ENCODE results near the gene CACNA1A. TPM values are rescaled to one million over a fixed set of nuclear protein-coding genes. Genes with fewer than 3 reads are reported as not detected.

CACNA1A gene
- total RNA-seq, 8 experiments from 2014 or later, result 1.9 to 23.0 (median 7.5) TPM

DNA sequence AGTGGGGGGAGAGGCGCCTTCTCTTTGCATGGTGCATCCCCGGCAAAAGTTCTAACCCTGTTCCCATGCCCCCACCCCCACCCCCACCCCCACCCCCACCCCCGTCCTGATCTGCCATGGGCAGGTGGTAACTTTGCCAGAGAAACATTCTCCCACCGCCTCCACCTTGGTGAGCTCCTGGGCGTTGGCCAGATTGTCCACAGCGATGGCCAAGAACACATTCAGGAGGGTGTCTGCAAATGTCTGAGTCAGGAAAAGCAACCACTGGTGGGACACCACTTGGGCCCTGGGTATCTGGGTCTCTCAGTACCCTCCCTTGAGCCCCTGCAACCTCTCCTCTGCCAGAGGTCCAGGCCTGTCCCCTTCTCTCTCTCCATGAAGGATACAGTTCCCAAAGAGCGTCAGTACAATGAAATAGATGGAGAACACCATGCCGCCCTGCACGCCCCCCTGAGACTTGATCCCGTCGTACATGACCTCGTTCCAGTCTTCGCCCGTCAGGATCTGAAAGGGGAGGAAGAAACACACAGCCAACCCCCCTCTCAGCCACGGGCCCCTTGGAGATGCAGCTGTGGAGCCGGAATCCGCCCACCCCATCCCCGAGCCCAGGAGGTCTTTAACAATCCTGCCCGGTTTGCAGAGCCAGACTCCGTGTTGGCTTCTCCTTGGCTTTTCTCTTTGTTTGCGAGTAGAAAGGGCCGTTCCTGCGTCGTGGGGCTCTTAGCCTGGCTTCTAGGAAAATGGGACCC lies 202.7 kb downstream of the CACNA1A start:
- H3K4me1 ChIP-seq (replicated peaks in 1 of 2), result no peaks in the 10 kb centered on the region
- 60 to 100% (median 66%) methylated on average over 1 to 13 of the region's 24 CpGs; no CpG with 5 or more reads in 4 of the 10 experiments for WGBS, 10 experiments
- in situ Hi-C loops (cut with MboI; ENCODE audit: low pct_unique_long_range_greater_than_20kb in 2 of 9, low sequenced_read_pairs in 9 of 9, unreplicated experiment in 9 of 9), result no loop called here

DNA sequence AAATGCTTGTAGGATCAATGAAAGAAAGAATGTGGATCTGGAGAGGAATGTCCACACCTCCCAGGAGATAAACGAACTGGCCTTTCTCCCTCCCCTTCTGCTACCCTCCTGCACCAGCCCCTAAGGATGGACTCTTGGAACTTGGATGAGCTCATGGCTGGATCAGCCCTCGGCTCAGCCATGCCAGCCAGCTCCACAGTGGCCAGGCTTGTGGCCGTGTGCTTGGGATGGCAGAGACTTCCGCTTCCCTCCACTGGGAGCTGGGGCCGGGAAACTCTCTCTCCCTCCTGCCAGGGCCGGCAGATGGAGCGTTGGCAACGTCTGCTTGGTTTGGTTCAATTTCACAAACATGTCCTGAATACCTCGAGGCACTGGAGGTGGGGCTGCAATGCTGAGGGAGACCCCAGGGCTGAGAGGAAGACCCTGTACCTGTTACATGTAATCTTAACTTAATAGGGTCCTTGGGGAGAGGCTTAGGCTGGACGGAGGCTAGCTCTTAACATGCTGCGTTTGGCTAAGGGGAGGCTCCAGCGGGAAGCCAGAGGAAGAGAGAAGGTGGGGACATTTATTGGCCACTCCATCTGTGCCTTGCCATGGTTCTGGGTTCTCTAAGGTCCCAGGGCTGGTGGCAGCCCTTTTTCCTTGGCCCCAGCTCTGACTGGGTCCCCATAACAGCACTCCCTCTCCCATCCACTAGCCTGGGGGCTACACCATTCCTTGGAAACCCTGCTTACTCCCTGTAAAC lies 203.6 kb downstream of the CACNA1A start:
- H3K27ac ChIP-seq, result no peak overlapping the region
- no peaks in the 10 kb centered on the region for H3K4me1 ChIP-seq (replicated peaks in 1 of 2)
- ATAC-seq (replicated peaks in 6 of 8), result no peak
- in situ Hi-C loops (cut with MboI; ENCODE audit: low pct_unique_long_range_greater_than_20kb in 2 of 9, low sequenced_read_pairs in 9 of 9, unreplicated experiment in 9 of 9), result no loop called here
- H3K4me3 ChIP-seq, result no peak overlapping the region
- 0 to 67% (median 47%) methylated on average over 1 to 9 of the region's 12 CpGs; no CpG with 5 or more reads in 1 of the 10 experiments for WGBS, 10 experiments

More for the DNA sequence above, 202.7 kb downstream of the CACNA1A start:
- ATAC-seq (replicated peaks in 6 of 8), result no peak
- Histone ChIP-seq H3K4me3 (no peak overlapping the region), H3K27ac (no peak overlapping the region)

- H3K4me1 ChIP-seq (replicated peaks in 1 of 2), result no peaks in the 10 kb centered on the region
- in situ Hi-C loops (cut with MboI; ENCODE audit: low pct_unique_long_range_greater_than_20kb in 2 of 9, low sequenced_read_pairs in 9 of 9, unreplicated experiment in 9 of 9), result no loop called here
- H3K4me3 ChIP-seq, result no peak overlapping the region
- H3K27ac ChIP-seq, result no peak overlapping the region
- 52 to 81% (median 72%) methylated on average over 1 to 10 of the region's 10 CpGs; no CpG with 5 or more reads in 1 of the 10 experiments for WGBS, 10 experiments
- ATAC-seq (replicated peaks in 6 of 8), result no peak
Observed at GRCh38 chr19:13301627-13302334, 204.5 kb downstream of the CACNA1A start.

GRCh38 chr19:13300421-13301030 lies 205.8 kb downstream of the CACNA1A start:
- 49 to 72% (median 65%) methylated on average over 1 to 7 of the region's 7 CpGs; no CpG with 5 or more reads in 3 of the 10 experiments for WGBS, 10 experiments
- in situ Hi-C loops (cut with MboI; ENCODE audit: low pct_unique_long_range_greater_than_20kb in 2 of 9, low sequenced_read_pairs in 9 of 9, unreplicated experiment in 9 of 9), result no loop called here
- H3K4me3 ChIP-seq, result no peak overlapping the region
- peaks cover 0 to 3% of the 10 kb centered on the region in 2 donors for H3K4me1 ChIP-seq (replicated peaks in 1 of 2)
- no peak overlapping the region for H3K27ac ChIP-seq
- ATAC-seq (replicated peaks in 6 of 8), result no peak

DNA sequence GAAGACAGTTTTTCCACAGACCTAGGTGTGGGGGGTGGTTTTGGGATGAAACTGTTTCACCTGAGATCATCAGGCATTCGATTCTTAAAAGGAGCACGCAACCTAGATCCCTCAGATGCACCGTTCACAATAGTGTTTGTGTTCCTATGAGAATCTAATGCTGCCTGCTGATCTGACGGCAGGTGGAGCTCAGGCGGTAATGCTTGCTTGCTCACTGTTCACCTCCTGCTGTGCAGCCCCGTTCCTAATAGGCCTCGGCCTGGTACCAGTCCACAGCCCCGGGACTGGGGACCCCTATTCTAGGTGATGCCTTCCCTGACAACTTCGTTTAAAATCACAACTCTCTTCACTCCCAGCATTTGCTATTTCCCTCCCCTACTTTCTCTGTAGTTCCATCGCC lies 206.4 kb downstream of the CACNA1A start:
- Histone ChIP-seq H3K27ac (no peak overlapping the region), H3K4me3 (no peak overlapping the region), H3K4me1 (replicated peaks in 1 of 2) (peaks cover 0 to 3% of the 10 kb centered on the region in 2 donors)
- ATAC-seq (replicated peaks in 6 of 8), result no peak
- 33 to 94% (median 66%) methylated on average over 3 to 7 of the region's 10 CpGs; no CpG with 5 or more reads in 4 of the 10 experiments for WGBS, 10 experiments
- in situ Hi-C loops (cut with MboI; ENCODE audit: low pct_unique_long_range_greater_than_20kb in 2 of 9, low sequenced_read_pairs in 9 of 9, unreplicated experiment in 9 of 9), result loop anchor here in 5 of 9 experiments (25.0 kb wide), 3 partner anchors 137 to 412 kb away; no protein-coding TSS in a partner anchor

DNA sequence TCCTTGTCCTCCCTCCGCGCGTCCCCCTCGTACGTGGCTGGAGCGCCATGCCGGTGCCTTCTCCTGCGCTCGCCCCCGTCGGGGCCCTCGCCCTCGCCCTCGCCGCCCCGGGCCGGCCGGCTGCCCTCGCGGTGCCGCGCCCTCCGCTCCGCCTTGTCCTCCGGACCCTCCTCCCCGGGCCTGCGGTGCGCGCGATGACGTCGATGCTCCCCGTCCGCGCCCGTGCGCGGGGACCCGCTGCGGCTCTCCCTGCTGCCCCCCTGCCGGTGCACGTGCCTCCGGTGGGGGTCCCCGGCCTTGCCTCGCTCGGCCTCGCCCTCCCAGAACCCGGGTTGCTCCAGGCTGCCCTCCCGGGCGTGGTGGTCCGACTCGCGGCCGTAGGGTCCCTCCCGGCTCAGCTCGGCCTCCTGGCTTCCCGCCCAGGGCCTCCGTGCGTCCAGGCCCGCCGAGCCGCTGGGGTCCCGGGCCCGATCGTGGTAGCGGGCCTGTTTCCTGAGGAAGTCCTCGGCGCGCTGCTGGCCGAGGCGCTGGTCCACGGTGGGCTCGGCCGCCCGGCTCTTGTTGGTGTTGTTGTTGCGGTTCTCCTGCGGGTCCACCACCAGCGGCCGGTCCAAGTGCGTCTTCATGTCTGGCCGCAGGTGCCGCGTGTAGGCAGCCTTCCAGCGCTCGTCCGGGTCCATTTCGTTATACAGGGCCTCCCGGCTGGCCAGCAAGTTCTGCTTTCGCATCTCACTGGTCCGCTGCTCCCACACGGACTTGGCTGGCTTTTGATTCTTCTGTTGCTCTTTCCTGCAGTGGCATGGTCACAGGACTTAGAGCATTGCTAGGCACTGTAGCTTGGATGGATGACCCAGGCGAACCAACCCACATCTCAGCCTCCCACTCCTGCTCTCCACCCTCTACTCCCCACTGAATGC lies 207.5 kb downstream of the CACNA1A start:
- Histone ChIP-seq H3K4me1 (replicated peaks in 1 of 2) (peaks cover 0 to 3% of the 10 kb centered on the region in 2 donors), H3K27ac (no peak overlapping the region), H3K4me3 (no peak overlapping the region)
- in situ Hi-C loops (cut with MboI; ENCODE audit: low pct_unique_long_range_greater_than_20kb in 2 of 9, low sequenced_read_pairs in 9 of 9, unreplicated experiment in 9 of 9), result loop anchor here in 5 of 9 experiments (25.0 kb wide), 3 partner anchors 138 to 413 kb away; no protein-coding TSS in a partner anchor
- peak in 2 of 8 experiments; percentile 29 to 50 for ATAC-seq (replicated peaks in 6 of 8)
- 57 to 100% (median 78%) methylated on average over 1 to 15 of the region's 92 CpGs; no CpG with 5 or more reads in 6 of the 10 experiments for WGBS, 10 experiments

- in situ Hi-C loops (cut with MboI; ENCODE audit: low pct_unique_long_range_greater_than_20kb in 2 of 9, low sequenced_read_pairs in 9 of 9, unreplicated experiment in 9 of 9), result loop anchor here in 5 of 9 experiments (25.0 kb wide), 3 partner anchors 140 to 415 kb away; no protein-coding TSS in a partner anchor
- Histone ChIP-seq H3K4me1 (replicated peaks in 1 of 2) (peaks cover 0 to 3% of the 10 kb centered on the region in 2 donors), H3K4me3 (no peak overlapping the region), H3K27ac (no peak overlapping the region)
- 58 to 100% (median 85%) methylated on average over 1 to 2 of the region's 2 CpGs; no CpG with 5 or more reads in 4 of the 10 experiments for WGBS, 10 experiments
- no peak for ATAC-seq (replicated peaks in 6 of 8)
Observed at GRCh38 chr19:13297023-13297422, 209.3 kb downstream of the CACNA1A start.

DNA sequence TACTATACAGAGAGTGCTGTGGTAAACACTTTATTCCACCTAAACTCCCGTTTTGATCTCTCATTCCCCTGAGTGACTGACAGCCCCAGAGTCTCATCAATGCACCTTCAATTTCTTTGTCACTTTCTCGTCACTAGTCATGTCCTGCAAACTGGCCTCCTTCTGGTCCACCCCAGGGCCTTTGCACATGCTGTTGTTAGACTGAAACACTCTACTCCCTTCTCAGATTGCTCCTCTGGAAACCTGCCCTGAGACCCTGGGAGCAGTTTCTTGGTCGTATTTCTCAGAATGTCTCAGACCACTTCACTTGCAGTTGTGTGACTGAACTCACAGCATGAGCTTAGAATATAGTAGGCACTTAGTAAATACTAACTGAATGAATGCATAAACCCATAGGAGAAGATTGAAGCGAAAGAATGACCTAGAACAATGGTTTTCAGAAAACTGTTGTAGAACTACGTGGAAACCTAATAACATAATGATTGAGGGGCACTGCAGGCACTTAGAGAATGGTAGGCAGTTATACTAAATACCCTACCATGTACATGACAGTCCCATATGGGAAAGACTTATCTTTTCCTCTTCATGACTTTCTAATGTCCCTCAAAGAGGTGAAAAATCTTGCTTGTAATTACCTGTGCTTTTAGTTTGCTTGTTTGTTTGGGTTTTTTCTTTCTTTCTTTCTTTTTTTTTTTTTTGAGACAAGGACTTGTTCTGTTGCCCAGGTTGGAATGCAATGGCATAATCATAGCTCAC lies 211.3 kb downstream of the CACNA1A start:
- WGBS, 10 experiments, result 27 to 90% (median 66%) methylated on average over 2 to 5 of the region's 5 CpGs
- no peak overlapping the region for H3K27ac ChIP-seq
- ATAC-seq (replicated peaks in 6 of 8), result no peak
- no peak overlapping the region for H3K4me3 ChIP-seq
- peaks cover 0 to 3% of the 10 kb centered on the region in 2 donors for H3K4me1 ChIP-seq (replicated peaks in 1 of 2)
- in situ Hi-C loops (cut with MboI; ENCODE audit: low pct_unique_long_range_greater_than_20kb in 2 of 9, low sequenced_read_pairs in 9 of 9, unreplicated experiment in 9 of 9), result loop anchor here in 5 of 9 experiments (25.0 kb wide), 3 partner anchors 142 to 417 kb away; no protein-coding TSS in a partner anchor

GRCh38 chr19:13291913-13292312 lies 214.4 kb downstream of the CACNA1A start:
- no peak for ATAC-seq (replicated peaks in 6 of 8)
- no peak overlapping the region for H3K4me3 ChIP-seq
- in situ Hi-C loops (cut with MboI; ENCODE audit: low pct_unique_long_range_greater_than_20kb in 2 of 9, low sequenced_read_pairs in 9 of 9, unreplicated experiment in 9 of 9), result loop anchor here in 5 of 9 experiments (25.0 kb wide), 3 partner anchors 145 to 420 kb away; no protein-coding TSS in a partner anchor
- H3K4me1 ChIP-seq (replicated peaks in 1 of 2), result peaks cover 0 to 3% of the 10 kb centered on the region in 2 donors
- H3K27ac ChIP-seq, result no peak overlapping the region
- WGBS, 10 experiments, result 59 to 100% (median 80%) methylated on average over 1 to 3 of the region's 3 CpGs; no CpG with 5 or more reads in 1 of the 10 experiments

DNA sequence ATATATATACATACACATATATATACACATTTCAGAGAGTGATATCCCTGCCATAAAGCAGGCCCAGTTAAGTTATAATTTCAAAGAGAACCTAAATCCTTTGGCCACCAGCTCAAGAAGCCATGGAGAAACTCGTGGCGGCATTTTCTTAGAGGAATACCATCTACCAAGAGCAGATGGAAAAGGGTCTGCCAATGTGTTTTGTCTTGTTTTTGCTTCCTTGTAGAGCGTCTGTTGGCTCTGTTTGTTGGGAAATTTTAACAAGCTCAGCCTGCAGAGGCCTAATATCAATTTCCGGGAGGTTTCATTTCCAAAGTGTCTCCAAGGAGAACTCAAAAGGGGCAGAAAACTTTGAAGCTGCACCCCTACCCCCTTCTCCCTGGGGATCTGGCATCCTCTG lies 215.5 kb downstream of the CACNA1A start:
- in situ Hi-C loops (cut with MboI; ENCODE audit: low pct_unique_long_range_greater_than_20kb in 2 of 9, low sequenced_read_pairs in 9 of 9, unreplicated experiment in 9 of 9), result loop anchor here in 5 of 9 experiments (25.0 kb wide), 3 partner anchors 147 to 422 kb away; no protein-coding TSS in a partner anchor
- ATAC-seq (replicated peaks in 6 of 8), result no peak

GRCh38 chr19:13289295-13289694 lies 217.0 kb downstream of the CACNA1A start:
- H3K4me1 ChIP-seq (replicated peaks in 1 of 2), result no peaks in the 10 kb centered on the region
- 20 to 100% (median 90%) methylated on average over 1 to 4 of the region's 4 CpGs; no CpG with 5 or more reads in 3 of the 10 experiments for WGBS, 10 experiments
- H3K27ac ChIP-seq, result no peak overlapping the region
- ATAC-seq (replicated peaks in 6 of 8), result no peak
- H3K4me3 ChIP-seq, result no peak overlapping the region
- in situ Hi-C loops (cut with MboI; ENCODE audit: low pct_unique_long_range_greater_than_20kb in 2 of 9, low sequenced_read_pairs in 9 of 9, unreplicated experiment in 9 of 9), result loop anchor here in 5 of 9 experiments (25.0 kb wide), 3 partner anchors 148 to 423 kb away; no protein-coding TSS in a partner anchor

More for the DNA sequence above, 215.5 kb downstream of the CACNA1A start:
- H3K27ac ChIP-seq, result no peak overlapping the region
- H3K4me3 ChIP-seq, result no peak overlapping the region
- WGBS, 10 experiments, result 50 to 100% (median 80%) methylated on average over 1 to 4 of the region's 4 CpGs; no CpG with 5 or more reads in 2 of the 10 experiments
- H3K4me1 ChIP-seq (replicated peaks in 1 of 2), result no peaks in the 10 kb centered on the region
